Fibroblast of mammary gland (primary cell): ENCODE measurements around the gene SPTB.

Experiments
- DNase-seq: peaks from one replicate; pipeline ENCODE4 v3.0.0-alpha.2; 2010; ENCODE audit warnings: low read depth
- H3K4me3 ChIP-seq: 2 replicates; pipeline ENCODE4 v1.5.1; 2011; ENCODE audit warnings: low read depth, mild to moderate bottlenecking, low read length, moderate library complexity; ENCODE audit not compliant: control insufficient read depth
- CTCF ChIP-seq: conservative IDR thresholded peaks from 2 replicates; pipeline ENCODE4 v1.5.1; 2011; ENCODE audit warnings: low read depth, low read length, inconsistent platforms; ENCODE audit not compliant: control insufficient read depth, insufficient read depth

The SPTB gene

GRCh38 chr14:64844969-64845536 is 34.7 kb downstream of the SPTB start:
- no peak overlapping the region for H3K4me3 ChIP-seq
- no peak for DNase-seq
- no peak for TF ChIP-seq CTCF

DNA sequence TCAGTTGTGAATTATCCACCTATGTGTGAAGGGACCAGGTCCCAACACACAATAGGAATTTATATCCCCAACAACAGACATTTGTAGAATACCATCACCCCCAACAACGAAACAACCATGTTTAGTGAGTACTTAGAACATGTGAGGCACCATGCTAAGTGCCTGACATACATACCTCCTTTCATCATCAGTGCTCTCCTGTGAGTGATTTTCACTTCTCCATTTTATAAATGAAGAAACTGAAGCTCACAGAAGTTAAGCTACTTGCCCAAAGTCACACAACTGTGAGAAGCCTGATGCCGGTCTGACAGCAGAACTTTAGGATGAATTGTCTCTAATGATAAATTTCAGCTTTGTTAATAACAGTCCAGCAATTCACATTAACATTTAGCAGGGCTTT is 35.4 kb downstream of the SPTB start:
- no peak for TF ChIP-seq CTCF
- H3K4me3 ChIP-seq, result no peak overlapping the region
- DNase-seq, result no peak

DNA sequence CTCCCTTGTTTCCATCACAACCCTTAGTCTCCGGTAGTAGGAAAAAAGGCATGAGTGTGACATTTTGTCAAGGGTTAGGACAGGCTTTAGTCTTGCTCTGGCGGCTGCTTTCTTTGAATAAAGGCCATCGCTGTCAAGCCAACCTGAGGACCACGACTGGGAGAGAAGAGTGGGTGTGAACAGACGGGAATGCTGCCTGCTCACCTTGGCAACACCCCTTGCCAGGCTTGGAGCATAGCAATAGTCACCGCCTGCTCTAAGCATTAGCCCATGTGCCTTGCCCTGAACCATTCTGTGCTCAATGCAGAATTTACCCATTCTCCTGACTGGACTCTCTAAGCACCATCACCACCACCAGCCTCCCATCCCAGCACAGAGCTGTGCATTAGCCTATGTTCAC is 36.2 kb downstream of the SPTB start:
- DNase-seq, result no peak
- H3K4me3 ChIP-seq, result no peak overlapping the region
- no peak for TF ChIP-seq CTCF

GRCh38 chr14:64841772-64842750 is 37.6 kb downstream of the SPTB start:
- TF ChIP-seq CTCF, result no peak
- no peak for DNase-seq
- no peak overlapping the region for H3K4me3 ChIP-seq

- peak; percentile 55 for DNase-seq
- H3K4me3 ChIP-seq, result no peak overlapping the region
- peak; percentile 49 for TF ChIP-seq CTCF
Observed at GRCh38 chr14:64841121-64841651, 38.5 kb downstream of the SPTB start.

DNA sequence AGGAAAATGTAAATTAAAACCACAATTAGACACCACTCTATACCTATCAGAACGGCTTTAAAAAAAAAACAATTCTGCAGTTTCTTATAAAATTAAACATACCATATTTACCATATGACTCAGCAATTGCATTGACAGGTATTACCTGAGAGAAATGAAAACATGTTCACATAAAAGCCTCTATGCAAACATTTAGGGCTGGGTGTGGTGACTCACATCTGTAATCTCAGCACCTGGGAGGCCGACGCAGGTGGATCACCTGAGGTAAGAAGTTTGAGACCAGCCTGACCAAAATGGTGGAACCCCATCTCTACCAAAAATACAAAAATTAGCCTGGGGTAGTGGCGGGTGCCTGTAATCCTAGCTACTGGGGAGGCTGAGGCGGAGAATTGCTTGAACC is 41.1 kb downstream of the SPTB start:
- H3K4me3 ChIP-seq, result no peak overlapping the region
- TF ChIP-seq CTCF, result no peak
- no peak for DNase-seq
